ENCODE measurements around the gene GGCT. TPM values are rescaled to one million over a fixed set of nuclear protein-coding genes. Genes with fewer than 3 reads are reported as not detected.
A peak's percentile ranks its signal among the peaks of the same experiment; 100 is the strongest.
"Not testable (repeated sequence)": the region's sequence is repeated elsewhere in the genome, so short reads cannot be mapped to it uniquely, and the experiment has no call there.

GGCT gene
- total and polyA plus RNA-seq, 5 donors from 2014 or later: 10.9 to 32.7 (median 26.1) TPM

GRCh38 chr7:30527297-30527696 is 22.7 kb upstream of the GGCT start:
- not testable (repeated sequence) for H3K4me3 ChIP-seq (ENCODE audit: low read depth, low read length); H3K27me3 ChIP-seq (ENCODE audit: control insufficient read depth, insufficient read depth, low read length); H3K4me3 Mint-ChIP-seq; H3K27me3 Mint-ChIP-seq; H3K27ac Mint-ChIP-seq; H3K9me3 Mint-ChIP-seq; ATAC-seq (ENCODE audit: low read depth in 2 of 2); H3K36me3 ChIP-seq (ENCODE audit: control insufficient read depth, insufficient read depth, low read length); H3K9me3 ChIP-seq (ENCODE audit: control insufficient read depth in 2 of 2, low read length in 2 of 2); H3K27ac ChIP-seq (ENCODE audit: insufficient read depth, low read length, poor library complexity, severe bottlenecking); H3K4me1 ChIP-seq (ENCODE audit: control insufficient read depth, insufficient read depth, low read length, poor library complexity, severe bottlenecking); DNase-seq; H3K4me1 Mint-ChIP-seq
- H3K36me3 Mint-ChIP-seq: peaks cover 26% of the 10 kb centered on the region

DNA sequence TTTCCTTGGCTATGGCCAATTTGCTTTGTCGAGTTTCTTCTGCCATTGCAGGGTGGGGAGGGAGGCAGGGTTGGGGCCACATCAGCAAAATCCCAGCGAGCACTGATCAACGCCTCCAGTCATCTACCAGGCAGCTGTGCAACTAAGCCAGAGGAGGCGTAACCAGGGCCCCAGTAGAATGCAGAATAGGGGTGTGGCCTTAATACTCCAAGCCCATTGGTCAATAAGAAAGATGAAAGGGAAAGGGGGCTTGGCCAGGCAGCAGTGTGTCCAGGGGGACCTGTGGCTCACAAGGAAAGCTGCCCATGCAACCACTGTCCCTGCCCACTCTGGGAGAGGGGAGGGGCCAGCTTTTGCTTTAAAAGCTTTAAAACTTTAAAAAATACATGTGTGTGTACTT is 21.5 kb upstream of the GGCT start:
- no peak overlapping the region for H3K27ac ChIP-seq (ENCODE audit: insufficient read depth, low read length, poor library complexity, severe bottlenecking)
- H3K27me3 Mint-ChIP-seq: no peaks in the 10 kb centered on the region

DNA sequence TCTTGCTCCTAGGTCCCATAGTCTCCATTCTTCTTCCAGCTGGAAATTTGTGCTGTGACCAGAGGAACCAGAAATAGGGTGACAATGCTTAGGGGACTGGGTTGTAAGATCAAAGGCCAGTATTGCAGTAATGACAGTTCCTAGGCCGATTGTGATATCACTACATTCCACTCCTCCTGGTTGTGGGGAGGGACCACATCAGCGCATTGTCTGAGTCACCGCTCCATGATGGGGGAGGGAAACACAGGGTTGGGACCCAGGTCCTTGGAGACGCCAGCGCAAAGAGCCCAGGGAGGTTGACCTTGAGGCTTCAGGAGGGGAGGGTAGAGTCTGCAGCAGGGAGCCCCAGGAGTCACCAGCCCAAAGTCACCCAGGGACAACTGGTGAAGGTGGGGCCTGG is 20.8 kb upstream of the GGCT start:
- Mint-ChIP-seq H3K4me3 (no peak overlapping the region), H3K4me1 (peaks cover 0 to 4% (median 2%) of the 10 kb centered on the region in 4 donors), H3K9me3 (no peaks in the 10 kb centered on the region), H3K36me3 (peaks cover 27% of the 10 kb centered on the region), H3K27ac (no peak overlapping the region), H3K27me3 (no peaks in the 10 kb centered on the region)
- ATAC-seq (ENCODE audit: low read depth in 2 of 2): no peak
- H3K27me3 ChIP-seq (ENCODE audit: control insufficient read depth, insufficient read depth, low read length): no peaks in the 10 kb centered on the region
- no peak for DNase-seq
- H3K4me1 ChIP-seq (ENCODE audit: control insufficient read depth, insufficient read depth, low read length, poor library complexity, severe bottlenecking): no peaks in the 10 kb centered on the region
- H3K9me3 ChIP-seq (ENCODE audit: control insufficient read depth in 2 of 2, low read length in 2 of 2): no peaks in the 10 kb centered on the region
- no peaks in the 10 kb centered on the region for H3K36me3 ChIP-seq (ENCODE audit: control insufficient read depth, insufficient read depth, low read length)
- no peak overlapping the region for H3K27ac ChIP-seq (ENCODE audit: insufficient read depth, low read length, poor library complexity, severe bottlenecking)
- no peak overlapping the region for H3K4me3 ChIP-seq (ENCODE audit: low read depth, low read length)

More for the DNA sequence above, 21.5 kb upstream of the GGCT start:
- Mint-ChIP-seq H3K27ac (peak overlapping the region in 1 of 3 donors; percentile 60), H3K36me3 (peaks cover 24% of the 10 kb centered on the region), H3K4me3 (no peak overlapping the region), H3K9me3 (no peaks in the 10 kb centered on the region), H3K4me1 (peaks cover 0 to 5% (median 2%) of the 10 kb centered on the region in 4 donors)
- DNase-seq: no peak
- Histone ChIP-seq H3K4me3 (ENCODE audit: low read depth, low read length) (no peak overlapping the region), H3K4me1 (ENCODE audit: control insufficient read depth, insufficient read depth, low read length, poor library complexity, severe bottlenecking) (no peaks in the 10 kb centered on the region), H3K9me3 (ENCODE audit: control insufficient read depth in 2 of 2, low read length in 2 of 2) (no peaks in the 10 kb centered on the region), H3K36me3 (ENCODE audit: control insufficient read depth, insufficient read depth, low read length) (no peaks in the 10 kb centered on the region), H3K27me3 (ENCODE audit: control insufficient read depth, insufficient read depth, low read length) (no peaks in the 10 kb centered on the region)
- no peak for ATAC-seq (ENCODE audit: low read depth in 2 of 2)

DNA sequence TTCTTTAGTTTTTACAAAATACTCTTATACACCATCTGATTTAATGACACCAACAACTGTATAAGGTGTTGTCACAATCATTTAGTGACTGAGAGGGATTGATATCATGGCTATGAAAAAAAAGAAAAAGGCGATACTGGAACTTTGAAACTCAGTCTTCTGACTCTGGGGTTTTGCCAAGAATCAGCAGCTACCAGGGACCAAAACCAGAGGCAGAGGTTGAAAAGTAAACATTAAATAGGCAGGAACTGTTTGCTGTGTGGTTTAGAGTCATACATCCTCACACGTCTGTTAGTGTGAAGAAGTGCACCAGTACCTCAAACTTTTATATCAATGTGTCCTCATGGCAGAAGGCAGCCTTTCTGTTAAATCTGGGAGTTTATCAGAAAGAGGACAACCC is 19.9 kb upstream of the GGCT start:
- ATAC-seq (ENCODE audit: low read depth in 2 of 2) (no peak), DNase-seq (no peak)
- H3K9me3 ChIP-seq (ENCODE audit: control insufficient read depth in 2 of 2, low read length in 2 of 2): no peaks in the 10 kb centered on the region
- H3K27ac ChIP-seq (ENCODE audit: insufficient read depth, low read length, poor library complexity, severe bottlenecking): no peak overlapping the region
- H3K27ac Mint-ChIP-seq: no peak overlapping the region
- H3K4me1 ChIP-seq (ENCODE audit: control insufficient read depth, insufficient read depth, low read length, poor library complexity, severe bottlenecking): no peaks in the 10 kb centered on the region
- H3K27me3 ChIP-seq (ENCODE audit: control insufficient read depth, insufficient read depth, low read length): no peaks in the 10 kb centered on the region
- H3K4me3 ChIP-seq (ENCODE audit: low read depth, low read length): no peak overlapping the region
- peaks cover 27% of the 10 kb centered on the region for H3K36me3 Mint-ChIP-seq
- H3K4me1 Mint-ChIP-seq: peaks cover 0 to 4% (median 0%) of the 10 kb centered on the region in 4 donors
- H3K36me3 ChIP-seq (ENCODE audit: control insufficient read depth, insufficient read depth, low read length): no peaks in the 10 kb centered on the region
- H3K27me3 Mint-ChIP-seq: no peaks in the 10 kb centered on the region
- no peak overlapping the region for H3K4me3 Mint-ChIP-seq
- H3K9me3 Mint-ChIP-seq: no peaks in the 10 kb centered on the region

GRCh38 chr7:30523466-30523865 is 18.8 kb upstream of the GGCT start:
- Histone ChIP-seq H3K36me3 (ENCODE audit: control insufficient read depth, insufficient read depth, low read length) (no peaks in the 10 kb centered on the region), H3K9me3 (ENCODE audit: control insufficient read depth in 2 of 2, low read length in 2 of 2) (no peaks in the 10 kb centered on the region), H3K4me3 (ENCODE audit: low read depth, low read length) (no peak overlapping the region), H3K27ac (ENCODE audit: insufficient read depth, low read length, poor library complexity, severe bottlenecking) (no peak overlapping the region), H3K27me3 (ENCODE audit: control insufficient read depth, insufficient read depth, low read length) (no peaks in the 10 kb centered on the region), H3K4me1 (ENCODE audit: control insufficient read depth, insufficient read depth, low read length, poor library complexity, severe bottlenecking) (no peaks in the 10 kb centered on the region)
- H3K9me3 Mint-ChIP-seq: no peaks in the 10 kb centered on the region
- H3K27me3 Mint-ChIP-seq: no peaks in the 10 kb centered on the region
- ATAC-seq (ENCODE audit: low read depth in 2 of 2) (no peak), DNase-seq (no peak)
- H3K4me3 Mint-ChIP-seq: no peak overlapping the region
- H3K27ac Mint-ChIP-seq: peak overlapping the region in 1 of 3 donors; percentile 25
- H3K4me1 Mint-ChIP-seq: peaks cover 0 to 4% (median 0%) of the 10 kb centered on the region in 4 donors
- peaks cover 27% of the 10 kb centered on the region for H3K36me3 Mint-ChIP-seq

- Histone ChIP-seq H3K27ac (ENCODE audit: insufficient read depth, low read length, poor library complexity, severe bottlenecking) (no peak overlapping the region), H3K4me1 (ENCODE audit: control insufficient read depth, insufficient read depth, low read length, poor library complexity, severe bottlenecking) (no peaks in the 10 kb centered on the region), H3K4me3 (ENCODE audit: low read depth, low read length) (no peak overlapping the region), H3K9me3 (ENCODE audit: control insufficient read depth in 2 of 2, low read length in 2 of 2) (no peaks in the 10 kb centered on the region), H3K36me3 (ENCODE audit: control insufficient read depth, insufficient read depth, low read length) (no peaks in the 10 kb centered on the region), H3K27me3 (ENCODE audit: control insufficient read depth, insufficient read depth, low read length) (no peaks in the 10 kb centered on the region)
- Mint-ChIP-seq H3K4me1 (peaks cover 0 to 4% (median 0%) of the 10 kb centered on the region in 4 donors), H3K9me3 (no peaks in the 10 kb centered on the region), H3K27me3 (no peaks in the 10 kb centered on the region), H3K27ac (no peak overlapping the region), H3K36me3 (peaks cover 14% of the 10 kb centered on the region), H3K4me3 (no peak overlapping the region)
- ATAC-seq (ENCODE audit: low read depth in 2 of 2) (no peak), DNase-seq (no peak)
Measured at GRCh38 chr7:30522159-30522558, 17.5 kb upstream of the GGCT start.

DNA sequence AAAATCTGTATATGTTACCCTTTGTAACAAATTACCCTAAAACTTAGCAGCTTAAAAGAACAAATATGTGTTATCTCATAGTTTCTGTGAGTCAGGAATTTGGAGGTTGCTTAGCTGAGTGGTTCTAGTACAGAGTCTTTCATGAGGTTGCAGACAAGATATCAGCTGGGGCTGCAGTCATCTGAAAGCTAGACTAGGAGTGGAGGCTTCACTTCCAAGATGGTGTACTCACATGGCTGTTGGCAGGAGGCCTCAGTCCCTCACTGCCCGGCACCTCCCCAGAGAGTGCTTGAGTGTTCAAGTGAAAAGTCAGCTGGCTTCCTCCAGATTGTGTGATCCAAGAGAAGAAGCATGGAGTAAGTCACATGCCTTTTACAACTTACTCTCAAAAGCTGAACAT is 16.9 kb upstream of the GGCT start:
- Mint-ChIP-seq H3K27me3 (no peaks in the 10 kb centered on the region), H3K36me3 (peaks cover 14% of the 10 kb centered on the region), H3K27ac (no peak overlapping the region), H3K4me3 (no peak overlapping the region), H3K4me1 (peaks cover 0 to 4% (median 0%) of the 10 kb centered on the region in 4 donors), H3K9me3 (no peaks in the 10 kb centered on the region)
- H3K36me3 ChIP-seq (ENCODE audit: control insufficient read depth, insufficient read depth, low read length): no peaks in the 10 kb centered on the region
- H3K9me3 ChIP-seq (ENCODE audit: control insufficient read depth in 2 of 2, low read length in 2 of 2): no peaks in the 10 kb centered on the region
- ATAC-seq (ENCODE audit: low read depth in 2 of 2) (no peak), DNase-seq (no peak)
- no peak overlapping the region for H3K27ac ChIP-seq (ENCODE audit: insufficient read depth, low read length, poor library complexity, severe bottlenecking)
- H3K4me3 ChIP-seq (ENCODE audit: low read depth, low read length): no peak overlapping the region
- H3K27me3 ChIP-seq (ENCODE audit: control insufficient read depth, insufficient read depth, low read length): no peaks in the 10 kb centered on the region
- no peaks in the 10 kb centered on the region for H3K4me1 ChIP-seq (ENCODE audit: control insufficient read depth, insufficient read depth, low read length, poor library complexity, severe bottlenecking)

GRCh38 chr7:30519122-30519521 is 14.5 kb upstream of the GGCT start:
- Histone ChIP-seq H3K36me3 (ENCODE audit: control insufficient read depth, insufficient read depth, low read length) (no peaks in the 10 kb centered on the region), H3K27ac (ENCODE audit: insufficient read depth, low read length, poor library complexity, severe bottlenecking) (no peak overlapping the region), H3K4me3 (ENCODE audit: low read depth, low read length) (no peak overlapping the region), H3K4me1 (ENCODE audit: control insufficient read depth, insufficient read depth, low read length, poor library complexity, severe bottlenecking) (no peaks in the 10 kb centered on the region), H3K9me3 (ENCODE audit: control insufficient read depth in 2 of 2, low read length in 2 of 2) (no peaks in the 10 kb centered on the region), H3K27me3 (ENCODE audit: control insufficient read depth, insufficient read depth, low read length) (no peaks in the 10 kb centered on the region)
- Mint-ChIP-seq H3K36me3 (peaks cover 12% of the 10 kb centered on the region), H3K27me3 (no peaks in the 10 kb centered on the region), H3K27ac (no peak overlapping the region), H3K4me3 (no peak overlapping the region), H3K4me1 (peaks cover 0 to under 1% (median 0%) of the 10 kb centered on the region in 4 donors), H3K9me3 (no peaks in the 10 kb centered on the region)
- DNase-seq: no peak
- no peak for ATAC-seq (ENCODE audit: low read depth in 2 of 2)

Data from CD4-positive, CD25-positive, alpha-beta regulatory T cell (primary cell).